ENCODE data around the gene CADM2.

The CADM2 gene

GRCh38 chr3:85662462-85662861 lies 703.7 kb downstream of the CADM2 start:
- no peak overlapping the region for H4K8ac ChIP-seq (ENCODE audit: low read length)
- no peak overlapping the region for H3K4ac ChIP-seq (ENCODE audit: low read depth in 1 of 2, low read length in 2 of 2)
- no peak overlapping the region for H2AK5ac ChIP-seq (ENCODE audit: low read length, severe bottlenecking)
- H3K4me2 ChIP-seq (ENCODE audit: low read length, poor library complexity, severe bottlenecking), result no peak overlapping the region
- H3K9ac ChIP-seq (ENCODE audit: low read length), result no peak overlapping the region
- H3K9me3 ChIP-seq (ENCODE audit: control insufficient read depth, low read length), result no peaks in the 10 kb centered on the region
- no peaks in the 10 kb centered on the region for H3K27me3 ChIP-seq (ENCODE audit: control insufficient read depth in 1 of 2, insufficient read depth in 1 of 2, low read length in 2 of 2)
- no peak overlapping the region for H3K18ac ChIP-seq (ENCODE audit: low read depth in 1 of 2, low read length in 2 of 2)
- no peaks in the 10 kb centered on the region for H3K36me3 ChIP-seq (ENCODE audit: control insufficient read depth in 1 of 2, insufficient read depth in 2 of 2, low read depth in 1 of 2, low read length in 2 of 2)
- H3K79me1 ChIP-seq (replicated peaks; ENCODE audit: low read length, poor library complexity, severe bottlenecking), result no peaks in the 10 kb centered on the region
- H2BK12ac ChIP-seq (ENCODE audit: low read length in 2 of 2), result no peak overlapping the region
- no peak overlapping the region for H4K91ac ChIP-seq (ENCODE audit: low read length)
- no peak for DNase-seq
- no peak overlapping the region for H3K27ac ChIP-seq (ENCODE audit: low read length, poor library complexity, severe bottlenecking)
- H3K4me3 ChIP-seq (ENCODE audit: insufficient read depth in 1 of 2, low read depth in 1 of 2, low read length in 2 of 2), result no peak overlapping the region
- H2BK15ac ChIP-seq (ENCODE audit: low read depth, poor library complexity, severe bottlenecking), result no peak overlapping the region
- no peak overlapping the region for H3K23ac ChIP-seq (ENCODE audit: low read length in 2 of 2)
- no peak overlapping the region for H2AFZ ChIP-seq (ENCODE audit: low read depth, low read length)
- no peak overlapping the region for H2BK120ac ChIP-seq (ENCODE audit: low read depth, low read length)
- WGBS, result 69% methylated on average over 2 of the region's 3 CpGs
- H2BK5ac ChIP-seq (ENCODE audit: low read depth, low read length, poor library complexity, severe bottlenecking), result no peak overlapping the region
- H3K4me1 ChIP-seq (ENCODE audit: control insufficient read depth, insufficient read depth, low read depth, low read length), result no peaks in the 10 kb centered on the region
- H3K14ac ChIP-seq (ENCODE audit: low read length in 2 of 2), result no peak overlapping the region

GRCh38 chr3:85667744-85668143 lies 709.0 kb downstream of the CADM2 start:
- Histone ChIP-seq H3K36me3 (ENCODE audit: control insufficient read depth in 1 of 2, insufficient read depth in 2 of 2, low read depth in 1 of 2, low read length in 2 of 2) (no peaks in the 10 kb centered on the region), H3K18ac (ENCODE audit: low read depth in 1 of 2, low read length in 2 of 2) (no peak overlapping the region), H3K4ac (ENCODE audit: low read depth in 1 of 2, low read length in 2 of 2) (no peak overlapping the region), H2AK5ac (ENCODE audit: low read length, severe bottlenecking) (no peak overlapping the region), H3K4me3 (ENCODE audit: insufficient read depth in 1 of 2, low read depth in 1 of 2, low read length in 2 of 2) (no peak overlapping the region), H3K9me3 (ENCODE audit: control insufficient read depth, low read length) (no peaks in the 10 kb centered on the region), H2BK15ac (ENCODE audit: low read depth, poor library complexity, severe bottlenecking) (no peak overlapping the region), H3K4me1 (ENCODE audit: control insufficient read depth, insufficient read depth, low read depth, low read length) (no peaks in the 10 kb centered on the region), H3K9ac (ENCODE audit: low read length) (no peak overlapping the region), H2BK120ac (ENCODE audit: low read depth, low read length) (no peak overlapping the region), H3K4me2 (ENCODE audit: low read length, poor library complexity, severe bottlenecking) (no peak overlapping the region), H3K27me3 (ENCODE audit: control insufficient read depth in 1 of 2, insufficient read depth in 1 of 2, low read length in 2 of 2) (no peaks in the 10 kb centered on the region), H2BK12ac (ENCODE audit: low read length in 2 of 2) (no peak overlapping the region), H3K79me1 (replicated peaks; ENCODE audit: low read length, poor library complexity, severe bottlenecking) (no peaks in the 10 kb centered on the region), H3K23ac (ENCODE audit: low read length in 2 of 2) (no peak overlapping the region), H3K14ac (ENCODE audit: low read length in 2 of 2) (no peak overlapping the region), H4K91ac (ENCODE audit: low read length) (no peak overlapping the region), H2BK5ac (ENCODE audit: low read depth, low read length, poor library complexity, severe bottlenecking) (no peak overlapping the region), H4K8ac (ENCODE audit: low read length) (no peak overlapping the region), H3K27ac (ENCODE audit: low read length, poor library complexity, severe bottlenecking) (no peak overlapping the region), H2AFZ (ENCODE audit: low read depth, low read length) (no peak overlapping the region)
- DNase-seq, result no peak
- no CpG with 5 or more reads among the region's 5 CpGs for WGBS

GRCh38 chr3:85670634-85671205 lies 711.9 kb downstream of the CADM2 start:
- no CpG with 5 or more reads among the region's 2 CpGs for WGBS
- H3K9ac ChIP-seq (ENCODE audit: low read length), result no peak overlapping the region
- no peak overlapping the region for H2BK15ac ChIP-seq (ENCODE audit: low read depth, poor library complexity, severe bottlenecking)
- H4K91ac ChIP-seq (ENCODE audit: low read length), result no peak overlapping the region
- no peak overlapping the region for H2BK5ac ChIP-seq (ENCODE audit: low read depth, low read length, poor library complexity, severe bottlenecking)
- H3K36me3 ChIP-seq (ENCODE audit: control insufficient read depth in 1 of 2, insufficient read depth in 2 of 2, low read depth in 1 of 2, low read length in 2 of 2), result no peaks in the 10 kb centered on the region
- H4K8ac ChIP-seq (ENCODE audit: low read length), result no peak overlapping the region
- H3K23ac ChIP-seq (ENCODE audit: low read length in 2 of 2), result no peak overlapping the region
- no peak overlapping the region for H2BK12ac ChIP-seq (ENCODE audit: low read length in 2 of 2)
- no peak overlapping the region for H3K4ac ChIP-seq (ENCODE audit: low read depth in 1 of 2, low read length in 2 of 2)
- no peak overlapping the region for H2AFZ ChIP-seq (ENCODE audit: low read depth, low read length)
- H3K4me3 ChIP-seq (ENCODE audit: insufficient read depth in 1 of 2, low read depth in 1 of 2, low read length in 2 of 2), result no peak overlapping the region
- H3K27ac ChIP-seq (ENCODE audit: low read length, poor library complexity, severe bottlenecking), result no peak overlapping the region
- no peaks in the 10 kb centered on the region for H3K79me1 ChIP-seq (replicated peaks; ENCODE audit: low read length, poor library complexity, severe bottlenecking)
- H2BK120ac ChIP-seq (ENCODE audit: low read depth, low read length), result no peak overlapping the region
- H2AK5ac ChIP-seq (ENCODE audit: low read length, severe bottlenecking), result no peak overlapping the region
- no peak overlapping the region for H3K4me2 ChIP-seq (ENCODE audit: low read length, poor library complexity, severe bottlenecking)
- H3K27me3 ChIP-seq (ENCODE audit: control insufficient read depth in 1 of 2, insufficient read depth in 1 of 2, low read length in 2 of 2), result no peaks in the 10 kb centered on the region
- no peak for DNase-seq
- no peaks in the 10 kb centered on the region for H3K9me3 ChIP-seq (ENCODE audit: control insufficient read depth, low read length)
- no peak overlapping the region for H3K14ac ChIP-seq (ENCODE audit: low read length in 2 of 2)
- H3K4me1 ChIP-seq (ENCODE audit: control insufficient read depth, insufficient read depth, low read depth, low read length), result no peaks in the 10 kb centered on the region
- no peak overlapping the region for H3K18ac ChIP-seq (ENCODE audit: low read depth in 1 of 2, low read length in 2 of 2)

- Histone ChIP-seq H3K27ac (ENCODE audit: low read length, poor library complexity, severe bottlenecking) (no peak overlapping the region), H3K27me3 (ENCODE audit: control insufficient read depth in 1 of 2, insufficient read depth in 1 of 2, low read length in 2 of 2) (no peaks in the 10 kb centered on the region), H3K4me1 (ENCODE audit: control insufficient read depth, insufficient read depth, low read depth, low read length) (no peaks in the 10 kb centered on the region), H2AK5ac (ENCODE audit: low read length, severe bottlenecking) (no peak overlapping the region), H2BK5ac (ENCODE audit: low read depth, low read length, poor library complexity, severe bottlenecking) (no peak overlapping the region), H3K79me1 (replicated peaks; ENCODE audit: low read length, poor library complexity, severe bottlenecking) (no peaks in the 10 kb centered on the region), H3K23ac (ENCODE audit: low read length in 2 of 2) (no peak overlapping the region), H2BK15ac (ENCODE audit: low read depth, poor library complexity, severe bottlenecking) (no peak overlapping the region), H3K9ac (ENCODE audit: low read length) (no peak overlapping the region), H2BK12ac (ENCODE audit: low read length in 2 of 2) (no peak overlapping the region), H2BK120ac (ENCODE audit: low read depth, low read length) (no peak overlapping the region), H3K4ac (ENCODE audit: low read depth in 1 of 2, low read length in 2 of 2) (no peak overlapping the region), H4K91ac (ENCODE audit: low read length) (no peak overlapping the region), H2AFZ (ENCODE audit: low read depth, low read length) (no peak overlapping the region), H4K8ac (ENCODE audit: low read length) (no peak overlapping the region), H3K14ac (ENCODE audit: low read length in 2 of 2) (no peak overlapping the region), H3K4me2 (ENCODE audit: low read length, poor library complexity, severe bottlenecking) (no peak overlapping the region), H3K36me3 (ENCODE audit: control insufficient read depth in 1 of 2, insufficient read depth in 2 of 2, low read depth in 1 of 2, low read length in 2 of 2) (no peaks in the 10 kb centered on the region), H3K18ac (ENCODE audit: low read depth in 1 of 2, low read length in 2 of 2) (no peak overlapping the region), H3K4me3 (ENCODE audit: insufficient read depth in 1 of 2, low read depth in 1 of 2, low read length in 2 of 2) (no peak overlapping the region), H3K9me3 (ENCODE audit: control insufficient read depth, low read length) (no peaks in the 10 kb centered on the region)
- no peak for DNase-seq
- WGBS, result no CpG with 5 or more reads among the region's 1 CpG
Measured at GRCh38 chr3:85672761-85673160, 714.0 kb downstream of the CADM2 start.

Measured in mesenchymal stem cell (in vitro differentiated cells and primary cell).